Parathyroid adenoma (tissue), 2 donors: ENCODE measurements around the gene EYA4.

Experiments used
- H2AFZ ChIP-seq: fragments of 300-600 bp; sonication (generic); one replicate; pipeline ENCODE4 v1.7.0; 2017; ENCODE audit warnings: antibody characterized with exemption, mild to moderate bottlenecking
- H3K27ac ChIP-seq: fragments of 300-600 bp; sonication (generic); one replicate; pipeline ENCODE4 v1.7.0; 2017
- H3K27me3 ChIP-seq: fragments of 300-600 bp; sonication (generic); one replicate; pipeline ENCODE4 v1.7.0; 2017; ENCODE audit warnings: low read length; ENCODE audit not compliant: control insufficient read depth, insufficient read depth
- H3K36me3 ChIP-seq: fragments of 300-600 bp; sonication (generic); one replicate; pipeline ENCODE4 v1.7.0; 2017; ENCODE audit warnings: low read length; ENCODE audit not compliant: control insufficient read depth, insufficient read depth
- H3K4me1 ChIP-seq: fragments of 300-600 bp; sonication (generic); one replicate; pipeline ENCODE4 v1.7.0; 2017; ENCODE audit warnings: control low read depth
- H3K4me2 ChIP-seq: fragments of 300-600 bp; sonication (generic); one replicate; pipeline ENCODE4 v1.7.0; 2017; ENCODE audit warnings: low read length
- H3K4me3 ChIP-seq: fragments of 300-600 bp; sonication (generic); one replicate; pipeline ENCODE4 v1.7.0; 2017; ENCODE audit warnings: low read depth, low read length
- H3K79me2 ChIP-seq: fragments of 300-600 bp; sonication (generic); one replicate; pipeline ENCODE4 v1.7.0; 2017; ENCODE audit warnings: control low read depth
- H3K9ac ChIP-seq: fragments of 300-600 bp; sonication (generic); one replicate; pipeline ENCODE4 v1.7.0; 2017; ENCODE audit warnings: mild to moderate bottlenecking
- H3K9me3 ChIP-seq: fragments of 300-600 bp; sonication (generic); one replicate; pipeline ENCODE4 v1.7.0; 2017; ENCODE audit warnings: low read length; ENCODE audit not compliant: control insufficient read depth
- CTCF ChIP-seq: fragments of 300-600 bp; sonication (generic); IDR thresholded peaks from one replicate; pipeline ENCODE4 v1.7.0; 2017; ENCODE audit warnings: antibody characterized with exemption, mild to moderate bottlenecking
- donor health status: primary hyperparathyroidism.

The EYA4 gene, protein sequence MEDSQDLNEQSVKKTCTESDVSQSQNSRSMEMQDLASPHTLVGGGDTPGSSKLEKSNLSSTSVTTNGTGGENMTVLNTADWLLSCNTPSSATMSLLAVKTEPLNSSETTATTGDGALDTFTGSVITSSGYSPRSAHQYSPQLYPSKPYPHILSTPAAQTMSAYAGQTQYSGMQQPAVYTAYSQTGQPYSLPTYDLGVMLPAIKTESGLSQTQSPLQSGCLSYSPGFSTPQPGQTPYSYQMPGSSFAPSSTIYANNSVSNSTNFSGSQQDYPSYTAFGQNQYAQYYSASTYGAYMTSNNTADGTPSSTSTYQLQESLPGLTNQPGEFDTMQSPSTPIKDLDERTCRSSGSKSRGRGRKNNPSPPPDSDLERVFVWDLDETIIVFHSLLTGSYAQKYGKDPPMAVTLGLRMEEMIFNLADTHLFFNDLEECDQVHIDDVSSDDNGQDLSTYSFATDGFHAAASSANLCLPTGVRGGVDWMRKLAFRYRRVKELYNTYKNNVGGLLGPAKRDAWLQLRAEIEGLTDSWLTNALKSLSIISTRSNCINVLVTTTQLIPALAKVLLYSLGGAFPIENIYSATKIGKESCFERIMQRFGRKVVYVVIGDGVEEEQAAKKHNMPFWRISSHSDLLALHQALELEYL

GRCh38 chr6:133241086-133241900, at the start of gene EYA4:
EYA4 (plus strand) TSS chr6:133241357; CDS start chr6:133274781, 33,424 bp downstream.
- Histone ChIP-seq H3K27me3 (peaks cover 6% of the 10 kb centered on the region), H3K9ac (no peak within 1 kb of the TSS), H3K27ac (no peak within 1 kb of the TSS)

DNA sequence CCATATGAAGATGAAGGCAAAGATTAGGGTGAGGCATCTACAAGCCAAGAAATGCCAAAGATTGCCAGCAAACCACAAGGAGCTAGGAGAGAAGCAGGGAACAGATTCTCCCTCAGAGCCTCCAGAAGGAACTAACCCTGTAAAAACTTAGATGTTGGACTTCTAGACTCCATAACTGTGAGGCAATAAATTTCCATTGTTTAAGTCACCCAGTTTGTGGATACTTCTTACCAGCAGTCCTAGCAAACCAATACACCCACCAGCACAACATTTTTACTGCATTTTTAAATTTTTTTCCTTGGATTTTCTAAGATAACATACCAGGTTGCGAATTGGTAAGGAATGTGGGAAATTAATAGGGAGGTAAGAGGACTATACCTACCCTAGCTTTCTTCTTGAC, 47.8 kb upstream of the EYA4 start:
- H2AFZ ChIP-seq: no peak overlapping the region
- no peak overlapping the region for H3K4me2 ChIP-seq
- no peaks in the 10 kb centered on the region for H3K9me3 ChIP-seq
- no peaks in the 10 kb centered on the region for H3K4me1 ChIP-seq
- no peaks in the 10 kb centered on the region for H3K36me3 ChIP-seq
- H3K79me2 ChIP-seq: no peaks in the 10 kb centered on the region
- no peak overlapping the region for H3K27ac ChIP-seq
- H3K9ac ChIP-seq: no peak overlapping the region
- H3K27me3 ChIP-seq: no peaks in the 10 kb centered on the region
- no peak overlapping the region for H3K4me3 ChIP-seq
- no peak for TF ChIP-seq CTCF

More at GRCh38 chr6:133241086-133241900, at the start of gene EYA4:
- H2AFZ ChIP-seq: peak within 1 kb of the TSS; percentile 47
- H3K36me3 ChIP-seq: no peaks in the 10 kb centered on the region
- H3K79me2 ChIP-seq: no peaks in the 10 kb centered on the region
- H3K9me3 ChIP-seq: peaks cover 2% of the 10 kb centered on the region
- no peaks in the 10 kb centered on the region for H3K4me1 ChIP-seq
- H3K4me3 ChIP-seq: peak within 1 kb of the TSS; percentile 29
- peak within 1 kb of the TSS; percentile 53 for H3K4me2 ChIP-seq
- no peak for TF ChIP-seq CTCF

- H3K27ac ChIP-seq: no peak overlapping the region
- no peak overlapping the region for H3K4me2 ChIP-seq
- H3K79me2 ChIP-seq: no peaks in the 10 kb centered on the region
- no peak overlapping the region for H3K9ac ChIP-seq
- no peaks in the 10 kb centered on the region for H3K36me3 ChIP-seq
- no peaks in the 10 kb centered on the region for H3K4me1 ChIP-seq
- H2AFZ ChIP-seq: no peak overlapping the region
- TF ChIP-seq CTCF: no peak
- H3K9me3 ChIP-seq: no peaks in the 10 kb centered on the region
- no peaks in the 10 kb centered on the region for H3K27me3 ChIP-seq
- H3K4me3 ChIP-seq: no peak overlapping the region
Measured at GRCh38 chr6:133198725-133199124, 42.4 kb upstream of the EYA4 start.

DNA sequence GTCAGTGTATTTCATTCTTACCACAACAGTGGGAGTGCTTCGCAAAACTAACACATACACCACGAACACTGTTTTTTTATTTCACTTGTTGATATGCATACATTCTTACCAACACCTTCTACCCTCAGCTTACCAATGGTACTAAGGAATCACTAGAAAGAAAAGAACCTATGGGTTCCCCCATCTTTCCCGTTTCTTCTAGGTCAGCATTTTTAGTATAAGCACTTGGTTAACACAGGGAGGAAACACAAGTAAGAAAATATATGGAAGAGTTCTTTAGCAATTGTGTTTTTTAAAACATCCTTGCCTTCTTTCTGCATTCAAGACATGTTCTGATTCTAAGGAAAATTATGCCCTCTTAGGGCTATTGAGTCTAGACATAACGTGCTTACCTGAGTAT, 39.9 kb upstream of the EYA4 start:
- Histone ChIP-seq H3K4me3 (no peak overlapping the region), H3K79me2 (no peaks in the 10 kb centered on the region), H3K36me3 (no peaks in the 10 kb centered on the region), H3K9me3 (no peaks in the 10 kb centered on the region), H2AFZ (no peak overlapping the region), H3K9ac (no peak overlapping the region), H3K4me2 (no peak overlapping the region), H3K27me3 (no peaks in the 10 kb centered on the region), H3K4me1 (no peaks in the 10 kb centered on the region), H3K27ac (no peak overlapping the region)
- no peak for TF ChIP-seq CTCF
